GM12878 (cell line): ENCODE results near the gene ARAP3. TPM values are rescaled to one million over a fixed set of nuclear protein-coding genes. Genes with fewer than 3 reads are reported as not detected.

ENCODE experiments used
- ATAC-seq: fragments of 200-7000 bp; cut with Tn5 transposase; 3 replicates; pipeline ENCODE4 v1.9.1; 2020; ENCODE audit warnings: mild to moderate bottlenecking, moderate library complexity
- BruUV-seq: library from RNA; stranded (reverse); fragments of 400-500 nt; replicated peaks from 2 replicates; lab custom pipeline; 2021; lab: Mats Ljungman, UMichigan
- CTCF ChIA-PET: fragments of 300-600 bp; sonication (Branson Sonifier 250); formaldehyde crosslinking; extraction: SDS; loops from one replicate; lab custom pipeline; 2021; ENCODE audit warnings: inconsistent platforms; lab: Yijun Ruan, JAX
- POLR2A ChIA-PET: fragments of 350-600 bp; formaldehyde crosslinking; extraction: SDS; loops from one replicate; lab custom pipeline; 2021; ENCODE audit warnings: inconsistent platforms; lab: Charles Lee
- RAD21 ChIA-PET: fragments of 300-600 bp; sonication (Branson Sonifier 250); formaldehyde crosslinking; loops from one replicate; lab custom pipeline; 2023; ENCODE audit warnings: antibody characterized with exemption; ENCODE audit not compliant: unreplicated experiment; lab: Charles Lee
- SMC1A ChIA-PET: fragments of 300-600 bp; sonication (Branson Sonifier 250); formaldehyde crosslinking; loops from one replicate; lab custom pipeline; 2023; ENCODE audit not compliant: unreplicated experiment, uncharacterized antibody; lab: Charles Lee
- DNase-seq: peaks from one replicate; pipeline ENCODE4 v3.0.0-alpha.2; 2011; ENCODE audit warnings: low read depth, low spot score
- FAIRE-seq: peaks from 3 replicates; lab custom pipeline; 2011; peaks lifted over from hg19 to GRCh38; lab: Jason Lieb, UNC
- H2AFZ ChIP-seq: 2 replicates; pipeline ENCODE4 v1.6.0; 2011; ENCODE audit warnings: low read depth, low read length, control low read depth; ENCODE audit not compliant: control insufficient read depth
- H3K27ac ChIP-seq: 2 replicates; pipeline ENCODE4 v1.5.1; 2011; ENCODE audit warnings: control low read depth; ENCODE audit not compliant: control insufficient read depth, insufficient read depth
- H3K27me3 ChIP-seq, 2 experiments: replicated peaks in 1 of 2; 2 replicates each; pipeline versions ENCODE4 v1.6.0 to v1.6.1; 2011; ENCODE audit warnings: low read length in 1 of 2; ENCODE audit not compliant: control insufficient read depth in 2 of 2, insufficient read depth in 2 of 2
- H3K36me3 ChIP-seq, 2 experiments: 2 replicates each; pipeline ENCODE4 v1.5.1; 2011; ENCODE audit warnings: low read length in 1 of 2; ENCODE audit not compliant: control insufficient read depth in 2 of 2, insufficient read depth in 2 of 2
- H3K4me1 ChIP-seq: 2 replicates; pipeline ENCODE4 v1.6.1; 2011; ENCODE audit warnings: mild to moderate bottlenecking, low read length, moderate library complexity, mixed read lengths; ENCODE audit not compliant: control insufficient read depth, insufficient read depth
- H3K4me2 ChIP-seq: 2 replicates; pipeline ENCODE4 v1.6.0; 2011; ENCODE audit warnings: control low read depth; ENCODE audit not compliant: control insufficient read depth, insufficient read depth
- H3K4me3 ChIP-seq: fragments of 200-600 bp; sonication (generic); 2 replicates; pipeline ENCODE4 v1.5.1; 2016
- H3K79me2 ChIP-seq: 2 replicates; pipeline ENCODE4 v1.6.0; 2011; ENCODE audit warnings: low read length; ENCODE audit not compliant: control insufficient read depth, insufficient read depth
- H3K9ac ChIP-seq: 2 replicates; pipeline ENCODE4 v1.8.0; 2011; ENCODE audit warnings: low read length, control low read depth, mixed read lengths; ENCODE audit not compliant: control insufficient read depth, insufficient read depth
- H3K9me3 ChIP-seq: replicated peaks from 3 replicates; pipeline ENCODE4 v1.5.1; 2011; ENCODE audit warnings: mild to moderate bottlenecking, low read length; ENCODE audit not compliant: control insufficient read depth, insufficient read depth
- H4K20me1 ChIP-seq: 2 replicates; pipeline ENCODE4 v1.6.0; 2011; ENCODE audit not compliant: control insufficient read depth, insufficient read depth
- ELK1 ChIP-seq: IDR thresholded peaks from 2 replicates; pipeline ENCODE4 v1.6.1; 2012; ENCODE audit warnings: low read depth, low read length, improper control_type of control experiment
- ETV6 ChIP-seq, 2 experiments: fragments of 450-650 bp in 1 of 2; IDR thresholded peaks in 1 of 2; conservative IDR thresholded peaks in 1 of 2; 2 replicates each; pipeline ENCODE4 v1.6.1; 2014; ENCODE audit warnings: antibody characterized with exemption in 1 of 2, borderline replicate concordance in 1 of 2, low read depth in 1 of 2, mild to moderate bottlenecking in 1 of 2, moderate library complexity in 1 of 2
- MXI1 ChIP-seq: fragments of 150-350 bp; IDR thresholded peaks from 2 replicates; pipeline ENCODE4 v1.6.1; 2011; ENCODE audit warnings: low read depth, mild to moderate bottlenecking, inconsistent platforms, low read length, improper control_type of control experiment
- NR2C1 ChIP-seq: fragments of 450-650 bp; IDR thresholded peaks from 2 replicates; pipeline ENCODE4 v1.6.1; 2017; ENCODE audit warnings: antibody characterized with exemption, mild to moderate bottlenecking, moderate library complexity
- POLR2A ChIP-seq: IDR thresholded peaks from 2 replicates; pipeline ENCODE4 v1.6.1; 2011; ENCODE audit warnings: low read depth, mild to moderate bottlenecking, low read length
- RELA ChIP-seq: fragments of 450-650 bp; IDR thresholded peaks from 2 replicates; pipeline ENCODE4 v1.8.0; 2014; ENCODE audit warnings: borderline replicate concordance; ENCODE audit not compliant: partially characterized antibody
- TCF7 ChIP-seq: IDR thresholded peaks from 2 replicates; pipeline ENCODE4 v1.6.1; 2014; ENCODE audit warnings: antibody characterized with exemption, borderline replicate concordance
- ZNF24 ChIP-seq: fragments of 450-650 bp; IDR thresholded peaks from 2 replicates; pipeline ENCODE4 v1.6.1; 2017; ENCODE audit warnings: antibody characterized with exemption, mild to moderate bottlenecking
- ZNF274 ChIP-seq: IDR thresholded peaks from one replicate; pipeline ENCODE4 v1.8.0; 2011; ENCODE audit not compliant: insufficient read length, insufficient read depth
- WGBS: methylation state at CpG from one replicate; pipeline ENCODE4 v1.1.6; 2016; ENCODE audit warnings: low lambda C conversion rate; ENCODE audit not compliant: insufficient replicate concordance, insufficient coverage; ENCODE audit errors: missing lambda C conversion rate; 5-methylcytosine and 5-hydroxymethylcytosine counted together
- in situ Hi-C: fragments of 300-500 bp; cut with MboI; formaldehyde crosslinking; loops from 9 replicates; pipeline ENCODE4 v1.14.3; 2018; ENCODE audit warnings: mixed read lengths
- intact Hi-C: fragments of 100-400 bp; cut with micrococcal nuclease; formaldehyde crosslinking; loops from one replicate; pipeline ENCODE4 v1.14.2; 2022; ENCODE audit not compliant: unreplicated experiment
- polyA plus RNA-seq, 11 experiments: library from polyadenylated mRNA; depleted of rRNA in 4 of 11; unstranded in 6 of 11; stranded (reverse) in 5 of 11; fragments of >200 nt; fragmentation: Nextera tagmentation in 4 of 11; fragmentation: Illumina TruSeq in 1 of 11; extraction: Ambion mirVana in 4 of 11; extraction: Trizol in 1 of 11; gene quantifications; 1 replicate in 1 of 11; 2 replicates in 10 of 11; pipeline versions ENCODE4 v1.2.1 to v1.2.3, GENCODE V29; 2011 to 2016; ENCODE audit warnings: inconsistent platforms in 2 of 11, missing spikeins in 2 of 11, low read depth in 1 of 11
- total RNA-seq, 4 experiments: library from RNA; depleted of rRNA in 3 of 4; stranded (reverse); fragments of >200 nt in 3 of 4; fragmentation: Illumina TruSeq in 1 of 4; extraction: Trizol in 1 of 4; gene quantifications; 2 replicates each; pipeline versions ENCODE4 v1.2.1 to v1.2.3, GENCODE V29; 2013 to 2021

ARAP3 gene
- total and polyA plus RNA-seq, 10 of the 15 experiments (the other 5 are each of a cell fraction or from before 2014, with no cell fraction given), result 0.01 to 0.08 TPM; not detected in 8

- in situ Hi-C loops, result no loop called here
- H3K9me3 ChIP-seq, result no peaks in the 10 kb centered on the region
- H2AFZ ChIP-seq, result no peak overlapping the region
- no peak for TF ChIP-seq TCF7
- TF ChIP-seq MXI1, result no peak
- no peak for TF ChIP-seq ZNF24
- TF ChIP-seq RELA, result no peak
- TF ChIP-seq ZNF274, result no peak
- TF ChIP-seq NR2C1, result no peak
- peak; percentile 35; the same call in 1 of the 2 replicates for TF ChIP-seq POLR2A
- TF ChIP-seq ELK1, result no peak
- no peak for TF ChIP-seq ETV6 (conservative IDR thresholded peaks at IDR 0.05 in 1 of 2, IDR thresholded peaks at IDR 0.05 in 1 of 2; ENCODE audit: borderline replicate concordance in 1 of 2, low read depth in 1 of 2)
- BruUV-seq, result no TSS peak
- H3K27ac ChIP-seq, result no peak overlapping the region
- ChIA-PET SMC1A (interaction anchor here (1.1 to 2.2 kb wide), 2 partner anchors 10 to 38 kb away, joined by 3 to 7 read pairs; no protein-coding TSS in a partner anchor), RAD21 (interaction anchor here (3.5 kb wide), 1 partner anchor 49 kb away, joined by 22 read pairs; no protein-coding TSS in a partner anchor), POLR2A (no interaction called here), CTCF (interaction anchor here (1.4 to 2.1 kb wide), 3 partner anchors 17 to 49 kb away, joined by 4 to 6 read pairs (median 6); no protein-coding TSS in a partner anchor)
- FAIRE-seq (no peak), DNase-seq (no peak), ATAC-seq (no peak)
- no peaks in the 10 kb centered on the region; a peak in 2 of 4 replicates for H3K36me3 ChIP-seq
- intact Hi-C loops, result no loop called here
- H3K79me2 ChIP-seq, result peaks cover 21% of the 10 kb centered on the region
- H3K4me1 ChIP-seq, result peaks cover 18% of the 10 kb centered on the region
- no peak overlapping the region for H3K4me2 ChIP-seq
- no peak overlapping the region for H3K4me3 ChIP-seq
- no peaks in the 10 kb centered on the region for H4K20me1 ChIP-seq
- H3K9ac ChIP-seq, result no peak overlapping the region
- H3K27me3 ChIP-seq, result no peaks in the 10 kb centered on the region
- WGBS, result 92% methylated on average over 9 of the region's 9 CpGs
Observed at GRCh38 chr5:141640698-141641097, 41.3 kb downstream of the ARAP3 start.
